ENCODE measurements around the gene CLIP1.

CLIP1 gene

GRCh38 chr12:122250047-122250446 is 172.4 kb downstream of the CLIP1 start:
- Mint-ChIP-seq H3K27ac (peak overlapping the region in 1 of 2 donors; percentile 13), H3K27me3 (no peaks in the 10 kb centered on the region), H3K4me3 (no peak overlapping the region), H3K4me1 (ENCODE audit: low read depth in 2 of 2) (peaks cover 7 to 17% of the 10 kb centered on the region in 2 donors), H3K36me3 (ENCODE audit: insufficient read depth) (peaks cover 47% of the 10 kb centered on the region), H3K9me3 (no peaks in the 10 kb centered on the region)
- no peak for ATAC-seq (replicated peaks)
- no peak for DNase-seq

GRCh38 chr12:122245553-122245952 is 176.9 kb downstream of the CLIP1 start:
- Mint-ChIP-seq H3K9me3 (no peaks in the 10 kb centered on the region), H3K4me3 (peak overlapping the region; percentile 85 to 91)

GRCh38 chr12:122244565-122245371 is 177.7 kb downstream of the CLIP1 start:
- Mint-ChIP-seq H3K27ac (peak overlapping the region; percentile 89 to 92), H3K9me3 (no peaks in the 10 kb centered on the region), H3K27me3 (no peaks in the 10 kb centered on the region), H3K4me3 (peak overlapping the region; percentile 85 to 91), H3K36me3 (ENCODE audit: insufficient read depth) (peaks cover 38% of the 10 kb centered on the region), H3K4me1 (ENCODE audit: low read depth in 2 of 2) (peaks cover 21 to 35% of the 10 kb centered on the region in 2 donors)
- ATAC-seq (replicated peaks): peak; percentile 77
- peak in 1 of 3 experiments; percentile 31 for DNase-seq

More at GRCh38 chr12:122245553-122245952, 176.9 kb downstream of the CLIP1 start:
- ATAC-seq (replicated peaks) (no peak), DNase-seq (no peak)
- Mint-ChIP-seq H3K36me3 (ENCODE audit: insufficient read depth) (peaks cover 35% of the 10 kb centered on the region), H3K27ac (peak overlapping the region; percentile 89 to 92), H3K4me1 (ENCODE audit: low read depth in 2 of 2) (peaks cover 21 to 35% of the 10 kb centered on the region in 2 donors), H3K27me3 (no peaks in the 10 kb centered on the region)

- Mint-ChIP-seq H3K27ac (peak overlapping the region; percentile 89 to 92), H3K4me1 (ENCODE audit: low read depth in 2 of 2) (peaks cover 21 to 36% of the 10 kb centered on the region in 2 donors), H3K4me3 (peak overlapping the region; percentile 85 to 91), H3K27me3 (no peaks in the 10 kb centered on the region), H3K9me3 (no peaks in the 10 kb centered on the region), H3K36me3 (ENCODE audit: insufficient read depth) (peaks cover 37% of the 10 kb centered on the region)
- DNase-seq (peak; percentile 12 to 31 (median 14)), ATAC-seq (replicated peaks) (peak; percentile 62)
Measured at GRCh38 chr12:122243965-122244364, 178.5 kb downstream of the CLIP1 start.

GRCh38 chr12:122238861-122239260 is 183.6 kb downstream of the CLIP1 start:
- ATAC-seq (replicated peaks) (no peak), DNase-seq (no peak)
- no peaks in the 10 kb centered on the region for H3K27me3 Mint-ChIP-seq
- H3K4me1 Mint-ChIP-seq (ENCODE audit: low read depth in 2 of 2): peaks cover 8 to 18% of the 10 kb centered on the region in 2 donors
- H3K4me3 Mint-ChIP-seq: no peak overlapping the region
- H3K9me3 Mint-ChIP-seq: no peaks in the 10 kb centered on the region
- H3K36me3 Mint-ChIP-seq (ENCODE audit: insufficient read depth): peaks cover 79% of the 10 kb centered on the region
- peak overlapping the region in 1 of 2 donors; percentile 72 for H3K27ac Mint-ChIP-seq

GRCh38 chr12:122235741-122236140 is 186.7 kb downstream of the CLIP1 start:
- H3K36me3 Mint-ChIP-seq (ENCODE audit: insufficient read depth): peaks cover 85% of the 10 kb centered on the region
- ATAC-seq (replicated peaks) (no peak), DNase-seq (no peak)
- H3K4me3 Mint-ChIP-seq: no peak overlapping the region
- H3K9me3 Mint-ChIP-seq: no peaks in the 10 kb centered on the region
- no peaks in the 10 kb centered on the region for H3K27me3 Mint-ChIP-seq
- no peak overlapping the region for H3K27ac Mint-ChIP-seq
- H3K4me1 Mint-ChIP-seq (ENCODE audit: low read depth in 2 of 2): peaks cover 2 to 7% of the 10 kb centered on the region in 2 donors

- Mint-ChIP-seq H3K9me3 (no peaks in the 10 kb centered on the region), H3K4me3 (no peak overlapping the region), H3K4me1 (ENCODE audit: low read depth in 2 of 2) (peaks cover 12% of the 10 kb centered on the region in 2 donors), H3K36me3 (ENCODE audit: insufficient read depth) (peaks cover 70% of the 10 kb centered on the region), H3K27me3 (no peaks in the 10 kb centered on the region), H3K27ac (no peak overlapping the region)
- DNase-seq (no peak), ATAC-seq (replicated peaks) (no peak)
Measured at GRCh38 chr12:122232691-122233090, 189.8 kb downstream of the CLIP1 start.

GRCh38 chr12:122230798-122231197 is 191.7 kb downstream of the CLIP1 start:
- H3K4me3 Mint-ChIP-seq: no peak overlapping the region
- no peak overlapping the region for H3K27ac Mint-ChIP-seq
- DNase-seq (no peak), ATAC-seq (replicated peaks) (no peak)
- H3K36me3 Mint-ChIP-seq (ENCODE audit: insufficient read depth): peaks cover 62% of the 10 kb centered on the region
- no peaks in the 10 kb centered on the region for H3K9me3 Mint-ChIP-seq
- H3K4me1 Mint-ChIP-seq (ENCODE audit: low read depth in 2 of 2): peaks cover 23 to 24% of the 10 kb centered on the region in 2 donors
- H3K27me3 Mint-ChIP-seq: no peaks in the 10 kb centered on the region

GRCh38 chr12:122228092-122228491 is 194.4 kb downstream of the CLIP1 start:
- peaks cover 58% of the 10 kb centered on the region for H3K36me3 Mint-ChIP-seq (ENCODE audit: insufficient read depth)
- H3K4me3 Mint-ChIP-seq: peak overlapping the region; percentile 85 to 94
- DNase-seq (no peak), ATAC-seq (replicated peaks) (no peak)
- no peaks in the 10 kb centered on the region for H3K9me3 Mint-ChIP-seq
- H3K4me1 Mint-ChIP-seq (ENCODE audit: low read depth in 2 of 2): peaks cover 35 to 38% of the 10 kb centered on the region in 2 donors
- H3K27me3 Mint-ChIP-seq: no peaks in the 10 kb centered on the region
- peak overlapping the region; percentile 84 to 92 for H3K27ac Mint-ChIP-seq

- Mint-ChIP-seq H3K9me3 (no peaks in the 10 kb centered on the region), H3K4me3 (peak overlapping the region; percentile 85 to 94), H3K36me3 (ENCODE audit: insufficient read depth) (peaks cover 58% of the 10 kb centered on the region), H3K4me1 (ENCODE audit: low read depth in 2 of 2) (peaks cover 39 to 41% of the 10 kb centered on the region in 2 donors), H3K27ac (peak overlapping the region; percentile 84 to 92), H3K27me3 (no peaks in the 10 kb centered on the region)
- ATAC-seq (replicated peaks) (peak; percentile 68), DNase-seq (peak; percentile 87 to 88 (median 87))
Measured at GRCh38 chr12:122227341-122227740, 195.1 kb downstream of the CLIP1 start.

GRCh38 chr12:122226366-122227125 is 195.9 kb downstream of the CLIP1 start:
- Mint-ChIP-seq H3K36me3 (ENCODE audit: insufficient read depth) (peaks cover 58% of the 10 kb centered on the region), H3K9me3 (no peaks in the 10 kb centered on the region), H3K4me3 (peak overlapping the region; percentile 85 to 94), H3K27ac (peak overlapping the region; percentile 95 to 98), H3K27me3 (no peaks in the 10 kb centered on the region), H3K4me1 (ENCODE audit: low read depth in 2 of 2) (peaks cover 39 to 41% of the 10 kb centered on the region in 2 donors)
- peak in 1 of 3 experiments; percentile 12 for DNase-seq
- no peak for ATAC-seq (replicated peaks)

GRCh38 chr12:122225683-122226365 is 196.6 kb downstream of the CLIP1 start, which contains the start of gene DIABLO:
Gene DIABLO, minus strand, starts transcription at chr12:122226052. Its CDS starts 38 bp downstream, at chr12:122226014.
- H3K27me3 Mint-ChIP-seq: no peaks in the 10 kb centered on the region
- peak within 1 kb of the TSS; percentile 95 to 98 for H3K27ac Mint-ChIP-seq
- DNase-seq (peak; percentile 98 to 100 (median 99)), ATAC-seq (replicated peaks) (peak; percentile 77)
- peak within 1 kb of the TSS; percentile 85 to 94 for H3K4me3 Mint-ChIP-seq
- H3K4me1 Mint-ChIP-seq (ENCODE audit: low read depth in 2 of 2): peaks cover 41 to 42% of the 10 kb centered on the region in 2 donors
- H3K9me3 Mint-ChIP-seq: no peaks in the 10 kb centered on the region
- H3K36me3 Mint-ChIP-seq (ENCODE audit: insufficient read depth): peaks cover 65% of the 10 kb centered on the region

Data from effector memory CD8-positive, alpha-beta T cell (primary cell).